Measurements from ENCODE around the gene FAM227A. TPM values are rescaled to one million over a fixed set of nuclear protein-coding genes. Genes with fewer than 3 reads are reported as not detected.

Gene FAM227A
- polyA plus RNA-seq, 3 donors = not detected

- peaks cover 57 to 63% of the 10 kb centered on the region in 2 donors for H3K4me1 ChIP-seq (ENCODE audit: control insufficient read depth in 1 of 2, insufficient read depth in 2 of 2, low read length in 2 of 2)
- peak overlapping the region; percentile 75 for H3K4me2 ChIP-seq (replicated peaks; ENCODE audit: extremely low read depth, low read length, poor library complexity, severe bottlenecking)
- H3K27me3 Mint-ChIP-seq (ENCODE audit: low read depth in 3 of 3) = peaks cover 6 to 13% (median 6%) of the 10 kb centered on the region in 3 donors
- H4K20me1 ChIP-seq (ENCODE audit: insufficient read depth, low read length) = peaks cover 11% of the 10 kb centered on the region
- no peaks in the 10 kb centered on the region for H3K36me3 ChIP-seq (replicated peaks in 1 of 2; ENCODE audit: control insufficient read depth in 1 of 2, insufficient read depth in 2 of 2, low read length in 2 of 2)
- H3K27me3 ChIP-seq (ENCODE audit: control insufficient read depth in 2 of 2, insufficient read depth in 2 of 2, low read length in 2 of 2) = peaks cover 0 to 2% of the 10 kb centered on the region in 2 donors
- H3K9ac ChIP-seq (ENCODE audit: insufficient read depth, low read length, poor library complexity, severe bottlenecking) = peak overlapping the region; percentile 95
- peak overlapping the region; percentile 89 to 91 for H3K4me3 Mint-ChIP-seq
- H3K79me2 ChIP-seq (ENCODE audit: insufficient read depth, low read length) = peaks cover 37% of the 10 kb centered on the region
- H2AFZ ChIP-seq (ENCODE audit: insufficient read depth, low read depth, low read length, poor library complexity, severe bottlenecking) = no peak overlapping the region
- under 1% methylated on average over 57 of the region's 57 CpGs for WGBS (ENCODE audit: insufficient coverage)
- peak overlapping the region; percentile 90 to 97 (median 96) for H3K27ac Mint-ChIP-seq
- no peaks in the 10 kb centered on the region for H3K9me3 ChIP-seq (replicated peaks in 1 of 2; ENCODE audit: control insufficient read depth in 1 of 2, insufficient read depth in 1 of 2, low read length in 2 of 2)
- peaks cover 57% of the 10 kb centered on the region for H3K4me1 Mint-ChIP-seq
- H3K27ac ChIP-seq (ENCODE audit: low read depth in 1 of 2, low read length in 2 of 2) = peak overlapping the region; percentile 44 to 96
- peaks cover 0 to 11% of the 10 kb centered on the region in 2 donors for H3K36me3 Mint-ChIP-seq
- no peak for TF ChIP-seq CTCF (IDR thresholded peaks at IDR 0.05)
- peak overlapping the region; percentile 49 to 97 (median 89) for H3K4me3 ChIP-seq (replicated peaks in 1 of 3; ENCODE audit: low read depth in 2 of 3, low read length in 3 of 3)
- intact Hi-C loops (cut with micrococcal nuclease) = loop anchor here in 1 of 2 donors (2.0 kb wide), 1 partner anchor 20 kb away; the partner anchor contains the start of gene TOMM22
- H3K9me3 Mint-ChIP-seq = no peaks in the 10 kb centered on the region
- peak in 2 of 3 donors; percentile 66 to 78 for DNase-seq
Observed at GRCh38 chr22:38700270-38700788, 44.1 kb upstream of the FAM227A start.

DNA sequence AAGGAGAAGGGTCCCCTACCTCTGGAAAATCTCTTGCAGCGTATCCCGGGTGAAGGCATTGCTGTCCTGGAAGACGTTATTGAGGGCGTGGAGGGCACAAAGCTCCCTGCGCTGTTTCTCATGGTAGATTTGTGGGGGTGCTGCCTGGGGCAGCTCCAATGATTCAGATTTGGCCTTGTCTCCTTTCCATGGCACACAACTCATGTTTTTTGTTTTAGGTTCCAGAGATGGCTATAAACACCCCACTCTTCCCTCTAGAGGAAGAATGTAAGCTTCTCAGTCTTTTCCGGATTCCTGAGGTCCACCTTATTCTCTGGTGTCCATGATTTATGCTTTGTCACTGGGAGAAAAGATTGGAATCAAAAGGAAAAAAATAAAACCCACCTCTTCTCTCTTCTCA lies 43.6 kb upstream of the FAM227A start:
- peak overlapping the region in 1 of 2 donors; percentile 96 for H3K27ac ChIP-seq (ENCODE audit: low read depth in 1 of 2, low read length in 2 of 2)

More for the DNA sequence above, 43.6 kb upstream of the FAM227A start:
- H3K9me3 ChIP-seq (replicated peaks in 1 of 2; ENCODE audit: control insufficient read depth in 1 of 2, insufficient read depth in 1 of 2, low read length in 2 of 2) = no peaks in the 10 kb centered on the region
- peaks cover 52 to 58% of the 10 kb centered on the region in 2 donors for H3K4me1 ChIP-seq (ENCODE audit: control insufficient read depth in 1 of 2, insufficient read depth in 2 of 2, low read length in 2 of 2)
- Mint-ChIP-seq H3K4me3 (peak overlapping the region; percentile 89 to 91), H3K4me1 (peaks cover 55% of the 10 kb centered on the region), H3K36me3 (peaks cover 0 to 14% of the 10 kb centered on the region in 2 donors), H3K27me3 (ENCODE audit: low read depth in 3 of 3) (peaks cover 6 to 13% (median 6%) of the 10 kb centered on the region in 3 donors), H3K27ac (peak overlapping the region; percentile 90 to 97 (median 96)), H3K9me3 (no peaks in the 10 kb centered on the region)
- 71% methylated on average over 4 of the region's 6 CpGs for WGBS (ENCODE audit: insufficient coverage)
- H3K27me3 ChIP-seq (ENCODE audit: control insufficient read depth in 2 of 2, insufficient read depth in 2 of 2, low read length in 2 of 2) = peaks cover 0 to 2% of the 10 kb centered on the region in 2 donors
- peaks cover 11% of the 10 kb centered on the region for H4K20me1 ChIP-seq (ENCODE audit: insufficient read depth, low read length)
- peaks cover 43% of the 10 kb centered on the region for H3K79me2 ChIP-seq (ENCODE audit: insufficient read depth, low read length)
- TF ChIP-seq CTCF (IDR thresholded peaks at IDR 0.05) = no peak
- H3K4me3 ChIP-seq (replicated peaks in 1 of 3; ENCODE audit: low read depth in 2 of 3, low read length in 3 of 3) = peak overlapping the region; percentile 49 to 97 (median 89)
- H3K9ac ChIP-seq (ENCODE audit: insufficient read depth, low read length, poor library complexity, severe bottlenecking) = peak overlapping the region; percentile 95
- DNase-seq = no peak
- peak overlapping the region; percentile 75 for H3K4me2 ChIP-seq (replicated peaks; ENCODE audit: extremely low read depth, low read length, poor library complexity, severe bottlenecking)
- intact Hi-C loops (cut with micrococcal nuclease) = loop anchor here in 1 of 2 donors (2.0 kb wide), 1 partner anchor 19 kb away; the partner anchor contains the start of gene TOMM22
- no peak overlapping the region for H2AFZ ChIP-seq (ENCODE audit: insufficient read depth, low read depth, low read length, poor library complexity, severe bottlenecking)
- H3K36me3 ChIP-seq (replicated peaks in 1 of 2; ENCODE audit: control insufficient read depth in 1 of 2, insufficient read depth in 2 of 2, low read length in 2 of 2) = no peaks in the 10 kb centered on the region

All from CD14-positive monocyte (primary cell).